Fibroblast of lung (primary cell): Measurements from ENCODE around the gene NLRP3. TPM values are rescaled to one million over a fixed set of nuclear protein-coding genes. Genes with fewer than 3 reads are reported as not detected.

ENCODE experiments used
- DNase-seq, 2 donors: peaks; one replicate each; pipeline versions ENCODE4 v3.0.0 to v3.0.0-alpha.2; 2010; ENCODE audit warnings: low read depth in 2 of 2
- H2AFZ ChIP-seq: 2 replicates; pipeline ENCODE4 v1.5.1; 2012; ENCODE audit warnings: low read length, control low read depth, inconsistent platforms
- H3K27ac ChIP-seq: 2 replicates; pipeline ENCODE4 v1.5.1; 2011; ENCODE audit warnings: low read length, control low read depth; ENCODE audit not compliant: insufficient read depth
- H3K27me3 ChIP-seq: 2 replicates; pipeline ENCODE4 v1.5.1; 2011; ENCODE audit warnings: mild to moderate bottlenecking, low read length; ENCODE audit not compliant: control insufficient read depth, insufficient read depth
- H3K36me3 ChIP-seq: 2 replicates; pipeline ENCODE4 v1.5.1; 2011; ENCODE audit warnings: low read length; ENCODE audit not compliant: control insufficient read depth, insufficient read depth
- H3K4me1 ChIP-seq: 2 replicates; pipeline ENCODE4 v1.5.1; 2011; ENCODE audit warnings: low read length; ENCODE audit not compliant: control insufficient read depth, insufficient read depth; ENCODE audit errors: extremely low read depth
- H3K4me2 ChIP-seq: 2 replicates; pipeline ENCODE4 v1.5.1; 2011; ENCODE audit warnings: low read length, control low read depth; ENCODE audit not compliant: insufficient read depth; ENCODE audit errors: extremely low read depth
- H3K4me3 ChIP-seq, 4 experiments: fragments of 200-600 bp in 1 of 4; sonication (generic) in 1 of 4; replicated peaks in 1 of 4; 2 replicates each; pipeline ENCODE4 v1.5.1; 2011 to 2016; ENCODE audit warnings: low read length in 4 of 4, low read depth in 3 of 4, mild to moderate bottlenecking in 3 of 4, control low read depth in 2 of 4, inconsistent platforms in 1 of 4, mixed read lengths in 1 of 4; ENCODE audit not compliant: insufficient read depth in 1 of 4; ENCODE audit errors: control extremely low read depth in 1 of 4
- H3K79me2 ChIP-seq: 2 replicates; pipeline ENCODE4 v1.5.1; 2012; ENCODE audit warnings: mild to moderate bottlenecking, low read length, inconsistent platforms; ENCODE audit not compliant: control insufficient read depth, insufficient read depth
- H3K9ac ChIP-seq: 2 replicates; pipeline ENCODE4 v1.5.1; 2011; ENCODE audit warnings: mild to moderate bottlenecking, low read length, control low read depth; ENCODE audit not compliant: insufficient read depth
- H3K9me3 ChIP-seq: 2 replicates; pipeline ENCODE4 v1.5.1; 2012; ENCODE audit warnings: low read depth, low read length; ENCODE audit not compliant: control insufficient read depth, insufficient read depth
- H4K20me1 ChIP-seq: 2 replicates; pipeline ENCODE4 v1.5.1; 2011; ENCODE audit warnings: low read length; ENCODE audit not compliant: control insufficient read depth, insufficient read depth; ENCODE audit errors: extremely low read depth
- EZH2 ChIP-seq: IDR thresholded peaks from 2 replicates; pipeline ENCODE4 v1.5.1; 2012; ENCODE audit warnings: low read length, control low read depth, mild to moderate bottlenecking; ENCODE audit errors: missing control alignments
- polyA plus RNA-seq, 2 donors: library from polyadenylated mRNA; depleted of rRNA in 1 of 2; stranded (reverse) in 1 of 2; unstranded in 1 of 2; fragments of >200 nt; gene quantifications; 2 replicates each; pipeline ENCODE4 v1.2.1, GENCODE V29; 2011 to 2012; ENCODE audit warnings: missing spikeins in 1 of 2
- total RNA-seq: library from RNA; depleted of rRNA; stranded (reverse); fragments of >200 nt; gene quantifications from 2 replicates; pipeline ENCODE4 v1.2.1, GENCODE V29; 2014
- TF ChIP-seq, protein P1 (sequence below), 2 donors: IDR thresholded peaks in 1 of 2; conservative IDR thresholded peaks in 1 of 2; 1 replicate in 1 of 2; 2 replicates in 1 of 2; pipeline ENCODE4 v1.5.1; 2011 to 2012; ENCODE audit warnings: low read length in 2 of 2, control low read depth in 1 of 2, inconsistent platforms in 1 of 2, low read depth in 1 of 2, mild to moderate bottlenecking in 1 of 2

NLRP3 gene
- total and polyA plus RNA-seq, 2 donors (not counting 1 experiment from before 2014, with no cell fraction given), result under 0.01 to 0.07 TPM

DNA sequence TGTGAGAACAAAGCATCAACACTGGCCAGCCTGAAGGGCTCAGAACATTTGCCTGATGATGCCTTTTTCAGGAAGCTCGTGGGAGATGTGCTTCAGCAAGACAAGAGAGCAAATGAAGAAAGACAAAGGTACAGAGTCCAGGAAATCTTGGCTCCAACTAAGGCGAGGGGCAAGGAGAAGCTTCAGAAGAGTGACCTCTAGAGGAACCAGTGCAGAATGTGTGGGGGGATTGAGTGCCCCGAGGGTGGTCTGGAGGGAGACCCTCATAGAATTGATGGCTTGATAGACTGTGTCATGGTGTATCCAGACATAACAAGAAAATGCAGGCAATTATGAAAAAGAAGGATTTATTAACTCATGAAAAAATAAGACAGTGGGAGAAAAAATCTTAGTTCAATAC is 15.3 kb upstream of the NLRP3 start:
- DNase-seq, result no peak
- Histone ChIP-seq H3K9me3 (no peaks in the 10 kb centered on the region), H3K4me3 (no peak overlapping the region), H3K4me1 (no peaks in the 10 kb centered on the region), H3K36me3 (no peaks in the 10 kb centered on the region), H3K4me2 (no peak overlapping the region), H3K79me2 (no peaks in the 10 kb centered on the region), H4K20me1 (no peaks in the 10 kb centered on the region), H3K27ac (no peak overlapping the region), H3K9ac (no peak overlapping the region), H3K27me3 (no peaks in the 10 kb centered on the region), H2AFZ (no peak overlapping the region)
- TF ChIP-seq, protein P1, sequence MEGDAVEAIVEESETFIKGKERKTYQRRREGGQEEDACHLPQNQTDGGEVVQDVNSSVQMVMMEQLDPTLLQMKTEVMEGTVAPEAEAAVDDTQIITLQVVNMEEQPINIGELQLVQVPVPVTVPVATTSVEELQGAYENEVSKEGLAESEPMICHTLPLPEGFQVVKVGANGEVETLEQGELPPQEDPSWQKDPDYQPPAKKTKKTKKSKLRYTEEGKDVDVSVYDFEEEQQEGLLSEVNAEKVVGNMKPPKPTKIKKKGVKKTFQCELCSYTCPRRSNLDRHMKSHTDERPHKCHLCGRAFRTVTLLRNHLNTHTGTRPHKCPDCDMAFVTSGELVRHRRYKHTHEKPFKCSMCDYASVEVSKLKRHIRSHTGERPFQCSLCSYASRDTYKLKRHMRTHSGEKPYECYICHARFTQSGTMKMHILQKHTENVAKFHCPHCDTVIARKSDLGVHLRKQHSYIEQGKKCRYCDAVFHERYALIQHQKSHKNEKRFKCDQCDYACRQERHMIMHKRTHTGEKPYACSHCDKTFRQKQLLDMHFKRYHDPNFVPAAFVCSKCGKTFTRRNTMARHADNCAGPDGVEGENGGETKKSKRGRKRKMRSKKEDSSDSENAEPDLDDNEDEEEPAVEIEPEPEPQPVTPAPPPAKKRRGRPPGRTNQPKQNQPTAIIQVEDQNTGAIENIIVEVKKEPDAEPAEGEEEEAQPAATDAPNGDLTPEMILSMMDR (conservative IDR thresholded peaks at IDR 0.05 in 1 of 2, IDR thresholded peaks at IDR 0.05 in 1 of 2; ENCODE audit: low read depth in 1 of 2, low read length in 2 of 2), result no peak
- TF ChIP-seq EZH2, result no peak

DNA sequence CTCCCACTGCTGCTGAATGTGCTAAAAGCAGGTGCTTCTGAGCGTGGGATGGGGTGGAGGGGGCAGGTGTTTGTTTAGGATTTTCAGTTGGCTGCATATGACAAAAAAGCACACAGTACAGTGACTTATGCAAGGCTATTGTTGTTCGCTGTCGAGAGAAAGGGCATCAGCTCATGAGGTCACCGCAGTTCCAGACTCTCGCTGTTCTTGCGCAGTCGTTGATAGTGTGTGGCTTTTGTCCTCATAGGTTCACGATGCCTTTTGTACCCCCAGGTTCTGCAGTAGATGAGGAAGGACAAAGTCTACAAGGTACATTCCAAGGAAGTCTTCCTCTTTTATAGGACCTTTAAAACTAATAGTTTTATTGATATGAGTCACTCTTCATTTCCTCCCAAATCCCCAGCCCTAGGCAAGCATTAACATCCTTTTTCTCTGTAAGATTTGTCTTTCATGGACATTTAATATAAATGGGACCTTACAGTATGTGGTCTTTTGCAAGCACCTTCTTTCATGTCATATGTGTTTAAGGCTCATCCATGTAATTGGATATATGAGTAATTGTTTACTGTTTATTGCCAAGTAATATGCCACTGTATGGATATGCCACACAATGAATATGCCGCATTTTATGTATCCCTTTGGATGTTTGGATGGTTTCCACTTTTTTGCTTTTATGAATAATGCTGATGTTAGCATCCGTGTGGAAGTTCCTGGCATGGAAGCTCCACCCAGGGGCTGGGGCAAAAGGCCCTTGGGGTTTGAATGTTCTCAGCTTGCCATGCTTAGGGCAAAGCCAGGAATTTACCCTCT is 14.5 kb upstream of the NLRP3 start:
- no peak overlapping the region for H3K9ac ChIP-seq
- no peaks in the 10 kb centered on the region for H3K9me3 ChIP-seq
- H3K79me2 ChIP-seq, result no peaks in the 10 kb centered on the region
- no peak for DNase-seq
- no peak overlapping the region for H2AFZ ChIP-seq
- H4K20me1 ChIP-seq, result no peaks in the 10 kb centered on the region
- H3K4me2 ChIP-seq, result no peak overlapping the region
- H3K36me3 ChIP-seq, result no peaks in the 10 kb centered on the region
- no peak overlapping the region for H3K27ac ChIP-seq
- TF ChIP-seq EZH2, result no peak
- TF ChIP-seq, protein P1 (conservative IDR thresholded peaks at IDR 0.05 in 1 of 2, IDR thresholded peaks at IDR 0.05 in 1 of 2; ENCODE audit: low read depth in 1 of 2, low read length in 2 of 2), result no peak
- H3K4me3 ChIP-seq, result no peak overlapping the region
- H3K27me3 ChIP-seq, result no peaks in the 10 kb centered on the region
- no peaks in the 10 kb centered on the region for H3K4me1 ChIP-seq

DNA sequence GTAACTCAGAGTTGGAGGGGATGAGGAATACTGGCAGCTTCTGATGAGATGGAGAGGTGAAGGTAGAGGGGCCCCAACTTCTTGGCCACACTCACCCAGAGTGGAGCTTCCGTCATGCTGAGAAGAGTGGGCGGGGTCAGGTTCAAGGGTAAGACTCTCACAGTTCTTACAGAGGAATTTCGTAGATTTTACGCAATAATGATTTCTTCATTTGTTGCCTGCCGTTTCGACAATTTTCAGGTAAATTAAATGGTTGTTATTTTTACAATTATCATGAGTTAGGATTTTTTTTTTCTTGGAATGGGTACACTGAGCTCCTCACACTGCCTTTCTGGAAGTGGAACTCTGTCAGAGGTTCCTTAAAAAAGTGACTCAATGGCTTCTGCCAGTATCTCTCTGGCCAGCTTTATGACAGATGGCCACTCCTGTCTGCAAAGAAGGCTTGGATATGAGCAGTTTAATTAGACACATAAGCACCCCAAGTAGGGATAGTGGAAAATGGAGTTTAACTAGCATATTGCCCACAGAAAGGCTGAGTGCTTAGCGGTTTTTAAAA is 13.8 kb upstream of the NLRP3 start:
- H3K9me3 ChIP-seq, result no peaks in the 10 kb centered on the region
- no peak overlapping the region for H3K4me3 ChIP-seq
- no peak overlapping the region for H3K4me2 ChIP-seq
- no peaks in the 10 kb centered on the region for H3K36me3 ChIP-seq
- TF ChIP-seq, protein P1 (conservative IDR thresholded peaks at IDR 0.05 in 1 of 2, IDR thresholded peaks at IDR 0.05 in 1 of 2; ENCODE audit: low read depth in 1 of 2, low read length in 2 of 2), result no peak
- TF ChIP-seq EZH2, result no peak
- no peak overlapping the region for H3K9ac ChIP-seq
- no peaks in the 10 kb centered on the region for H3K27me3 ChIP-seq
- H3K27ac ChIP-seq, result no peak overlapping the region
- H4K20me1 ChIP-seq, result no peaks in the 10 kb centered on the region
- no peaks in the 10 kb centered on the region for H3K4me1 ChIP-seq
- no peaks in the 10 kb centered on the region for H3K79me2 ChIP-seq
- no peak for DNase-seq
- H2AFZ ChIP-seq, result no peak overlapping the region
